Sigmoid colon (tissue), 4 donors: Measurements from ENCODE around the gene PTPRF.

ENCODE experiments used
- CTCF ChIP-seq, 4 experiments: fragments of 450-650 bp in 3 of 4; fragments of 200-600 bp in 1 of 4; IDR thresholded peaks; one replicate each; pipeline ENCODE4 v1.5.1; 2016 to 2019; ENCODE audit warnings: antibody characterized with exemption in 4 of 4, mild to moderate bottlenecking in 3 of 4, moderate library complexity in 2 of 4
- EP300 ChIP-seq, 4 donors: sonication (generic); formaldehyde crosslinking; IDR thresholded peaks; one replicate each; pipeline ENCODE4 v1.6.1; 2017; ENCODE audit warnings: antibody characterized with exemption in 4 of 4
- POLR2A ChIP-seq, 2 donors: fragments of 450-650 bp; IDR thresholded peaks; one replicate each; pipeline ENCODE4 v1.6.1; 2016; ENCODE audit warnings: antibody characterized with exemption in 2 of 2, mild to moderate bottlenecking in 2 of 2, moderate library complexity in 2 of 2
- POLR2AphosphoS5 ChIP-seq, 4 donors: sonication (generic); formaldehyde crosslinking; IDR thresholded peaks; one replicate each; pipeline ENCODE4 v1.6.1; 2017; ENCODE audit warnings: antibody characterized with exemption in 4 of 4

DNA sequence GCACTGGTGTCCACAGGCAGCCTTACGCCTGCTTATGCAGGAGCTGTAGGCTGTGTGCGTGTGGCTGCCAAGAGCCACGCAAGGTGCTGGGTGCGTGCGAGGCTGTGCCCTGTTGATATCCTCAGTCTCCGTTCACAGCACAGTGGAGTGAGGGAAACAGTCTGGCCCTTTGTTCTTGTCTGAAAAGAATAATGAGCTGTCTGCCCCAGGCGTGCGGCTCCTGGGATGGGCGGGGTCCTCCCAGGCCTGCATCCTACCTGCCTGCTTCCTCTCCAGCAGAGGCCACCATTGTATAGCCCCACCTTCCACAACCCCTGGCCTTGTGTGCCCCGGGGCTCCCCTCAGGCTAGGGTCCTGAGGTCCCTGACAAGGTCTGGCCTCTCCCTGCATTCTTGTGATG, 72.3 kb downstream of the PTPRF start:
- TF ChIP-seq CTCF (IDR thresholded peaks at IDR 0.05) (no peak), POLR2A (IDR thresholded peaks at IDR 0.05) (no peak), POLR2AphosphoS5 (IDR thresholded peaks at IDR 0.05) (no peak), EP300 (IDR thresholded peaks at IDR 0.05) (no peak)
